Measurements from ENCODE around the gene VCL. TPM values are rescaled to one million over a fixed set of nuclear protein-coding genes. Genes with fewer than 3 reads are reported as not detected.
"Not testable (repeated sequence)": the region's sequence is repeated elsewhere in the genome, so short reads cannot be mapped to it uniquely, and the experiment has no call there.

Gene VCL
- total RNA-seq, 4 donors from 2014 or later: 99.2 to 120 (median 106) TPM

DNA sequence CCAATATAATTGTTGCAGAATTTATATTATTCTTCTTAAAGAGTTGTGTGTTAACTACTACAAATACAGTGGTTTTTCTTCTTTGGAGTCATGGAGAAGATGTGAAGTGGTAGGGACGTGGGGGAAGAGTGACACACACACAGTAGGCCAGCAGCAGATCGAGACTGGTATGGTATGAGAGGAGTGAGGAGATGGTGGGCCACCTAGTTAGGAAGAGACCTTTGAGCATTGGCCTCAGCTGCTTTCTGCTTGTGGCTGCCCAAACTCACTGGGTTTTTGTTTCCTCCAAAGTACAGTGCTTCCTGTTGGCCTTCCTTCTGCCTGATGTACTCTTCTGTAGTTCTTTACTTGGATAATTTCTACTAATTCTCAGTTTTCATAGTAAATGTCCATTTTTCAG is 14.6 kb downstream of the VCL start:
- no peak for DNase-seq (ENCODE audit: low spot score in 2 of 2)
- TF ChIP-seq EP300 (IDR thresholded peaks at IDR 0.05) (no peak), POLR2A (IDR thresholded peaks at IDR 0.05) (no peak)
- TF ChIP-seq, protein P1, sequence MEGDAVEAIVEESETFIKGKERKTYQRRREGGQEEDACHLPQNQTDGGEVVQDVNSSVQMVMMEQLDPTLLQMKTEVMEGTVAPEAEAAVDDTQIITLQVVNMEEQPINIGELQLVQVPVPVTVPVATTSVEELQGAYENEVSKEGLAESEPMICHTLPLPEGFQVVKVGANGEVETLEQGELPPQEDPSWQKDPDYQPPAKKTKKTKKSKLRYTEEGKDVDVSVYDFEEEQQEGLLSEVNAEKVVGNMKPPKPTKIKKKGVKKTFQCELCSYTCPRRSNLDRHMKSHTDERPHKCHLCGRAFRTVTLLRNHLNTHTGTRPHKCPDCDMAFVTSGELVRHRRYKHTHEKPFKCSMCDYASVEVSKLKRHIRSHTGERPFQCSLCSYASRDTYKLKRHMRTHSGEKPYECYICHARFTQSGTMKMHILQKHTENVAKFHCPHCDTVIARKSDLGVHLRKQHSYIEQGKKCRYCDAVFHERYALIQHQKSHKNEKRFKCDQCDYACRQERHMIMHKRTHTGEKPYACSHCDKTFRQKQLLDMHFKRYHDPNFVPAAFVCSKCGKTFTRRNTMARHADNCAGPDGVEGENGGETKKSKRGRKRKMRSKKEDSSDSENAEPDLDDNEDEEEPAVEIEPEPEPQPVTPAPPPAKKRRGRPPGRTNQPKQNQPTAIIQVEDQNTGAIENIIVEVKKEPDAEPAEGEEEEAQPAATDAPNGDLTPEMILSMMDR (IDR thresholded peaks at IDR 0.05): no peak
- Histone ChIP-seq H3K4me3 (no peak overlapping the region), H3K4me1 (peaks cover 0 to 80% (median 36%) of the 10 kb centered on the region in 4 donors), H3K36me3 (peaks cover 0 to 2% (median 0%) of the 10 kb centered on the region in 3 donors), H3K27me3 (no peaks in the 10 kb centered on the region), H3K27ac (peak overlapping the region in 1 of 4 donors; percentile 71), H3K9me3 (no peaks in the 10 kb centered on the region)
- WGBS, 2 donors: 61 to 62% methylated on average over 2 of the region's 2 CpGs

DNA sequence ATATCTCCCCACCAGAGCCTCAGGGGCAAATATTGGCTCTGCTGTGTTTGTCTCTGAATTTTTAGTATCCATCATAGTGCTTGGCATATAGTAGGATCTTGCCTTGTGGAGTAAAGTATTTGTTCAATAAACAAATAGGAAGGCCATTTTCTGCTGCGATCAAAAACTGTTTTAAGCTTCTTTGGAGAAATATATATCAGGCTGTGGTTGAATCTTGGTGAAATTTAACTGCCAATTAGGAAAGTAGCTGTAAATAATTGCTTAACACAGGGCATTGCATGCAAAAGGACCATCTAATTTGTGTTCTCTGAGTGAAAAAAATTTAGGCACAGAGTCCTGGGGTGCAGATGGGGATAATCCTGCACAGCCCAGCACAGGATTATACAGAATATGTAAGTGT is 15.1 kb downstream of the VCL start:
- TF ChIP-seq EP300 (IDR thresholded peaks at IDR 0.05) (no peak), POLR2A (IDR thresholded peaks at IDR 0.05) (no peak)
- TF ChIP-seq, protein P1 (IDR thresholded peaks at IDR 0.05): no peak
- H3K36me3 ChIP-seq: no peaks in the 10 kb centered on the region
- peaks cover 0 to 75% (median 35%) of the 10 kb centered on the region in 4 donors for H3K4me1 ChIP-seq
- DNase-seq (ENCODE audit: low spot score in 2 of 2): no peak
- H3K27ac ChIP-seq: peak overlapping the region in 1 of 4 donors; percentile 71
- H3K4me3 ChIP-seq: no peak overlapping the region
- no peaks in the 10 kb centered on the region for H3K27me3 ChIP-seq
- H3K9me3 ChIP-seq: no peaks in the 10 kb centered on the region
- 68 to 84% methylated on average over 1 of the region's 1 CpG for WGBS, 2 donors

DNA sequence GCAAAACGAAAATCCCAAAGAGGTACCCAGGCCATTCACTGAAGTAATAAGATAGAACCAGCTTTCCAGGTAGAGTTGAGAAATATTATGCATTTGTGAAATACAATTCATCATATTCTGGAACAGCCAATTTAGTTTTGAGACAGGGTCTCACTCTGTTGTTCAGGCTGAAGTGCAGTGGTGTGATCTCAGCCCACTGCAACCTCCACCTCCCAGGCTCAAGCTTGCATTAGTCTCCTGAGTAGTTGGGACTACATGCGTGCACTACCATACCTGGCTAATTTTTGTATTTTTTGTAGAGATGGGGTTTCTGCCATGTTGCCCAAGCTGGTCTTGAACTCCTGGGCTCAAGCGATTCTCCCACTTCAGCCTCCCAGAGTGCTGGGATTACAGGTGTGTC is 16.7 kb downstream of the VCL start:
- not testable (repeated sequence) for H3K4me3 ChIP-seq

DNA sequence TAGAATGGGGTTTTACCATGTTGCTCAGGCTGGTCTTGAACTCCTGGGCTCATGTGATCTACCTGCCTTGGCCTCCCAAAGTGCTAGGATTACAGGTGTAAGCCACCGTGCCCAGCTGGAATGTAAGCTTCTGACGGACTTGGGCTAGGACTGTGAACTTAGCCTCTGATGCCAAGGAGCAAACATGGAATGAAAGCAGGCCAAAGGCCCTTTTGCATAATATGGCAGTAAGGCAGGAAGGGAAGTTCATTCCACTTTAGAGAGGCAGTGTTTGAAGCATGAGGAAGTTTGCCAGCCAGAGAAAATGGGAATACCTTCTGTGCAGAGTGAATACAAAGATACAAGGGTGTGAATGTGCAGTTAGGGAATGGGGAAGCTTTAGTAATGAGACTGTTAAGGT is 20.3 kb downstream of the VCL start:
- WGBS, 2 donors: 44 to 53% methylated on average over 2 of the region's 2 CpGs
- no peak for DNase-seq (ENCODE audit: low spot score in 2 of 2)
- TF ChIP-seq POLR2A (IDR thresholded peaks at IDR 0.05): no peak
- Histone ChIP-seq H3K4me3 (no peak overlapping the region), H3K9me3 (no peaks in the 10 kb centered on the region), H3K27me3 (no peaks in the 10 kb centered on the region), H3K36me3 (no peaks in the 10 kb centered on the region), H3K27ac (no peak overlapping the region), H3K4me1 (peaks cover 0 to 58% (median 2%) of the 10 kb centered on the region in 4 donors)

More for the DNA sequence above, 16.7 kb downstream of the VCL start:
- H3K9me3 ChIP-seq; H3K36me3 ChIP-seq; DNase-seq (ENCODE audit: low spot score in 2 of 2); H3K27ac ChIP-seq; H3K27me3 ChIP-seq: not testable (repeated sequence)
- peaks cover 0 to 65% (median 29%) of the 10 kb centered on the region in 4 donors for H3K4me1 ChIP-seq
- 89 to 91% methylated on average over 3 of the region's 3 CpGs for WGBS, 2 donors

DNA sequence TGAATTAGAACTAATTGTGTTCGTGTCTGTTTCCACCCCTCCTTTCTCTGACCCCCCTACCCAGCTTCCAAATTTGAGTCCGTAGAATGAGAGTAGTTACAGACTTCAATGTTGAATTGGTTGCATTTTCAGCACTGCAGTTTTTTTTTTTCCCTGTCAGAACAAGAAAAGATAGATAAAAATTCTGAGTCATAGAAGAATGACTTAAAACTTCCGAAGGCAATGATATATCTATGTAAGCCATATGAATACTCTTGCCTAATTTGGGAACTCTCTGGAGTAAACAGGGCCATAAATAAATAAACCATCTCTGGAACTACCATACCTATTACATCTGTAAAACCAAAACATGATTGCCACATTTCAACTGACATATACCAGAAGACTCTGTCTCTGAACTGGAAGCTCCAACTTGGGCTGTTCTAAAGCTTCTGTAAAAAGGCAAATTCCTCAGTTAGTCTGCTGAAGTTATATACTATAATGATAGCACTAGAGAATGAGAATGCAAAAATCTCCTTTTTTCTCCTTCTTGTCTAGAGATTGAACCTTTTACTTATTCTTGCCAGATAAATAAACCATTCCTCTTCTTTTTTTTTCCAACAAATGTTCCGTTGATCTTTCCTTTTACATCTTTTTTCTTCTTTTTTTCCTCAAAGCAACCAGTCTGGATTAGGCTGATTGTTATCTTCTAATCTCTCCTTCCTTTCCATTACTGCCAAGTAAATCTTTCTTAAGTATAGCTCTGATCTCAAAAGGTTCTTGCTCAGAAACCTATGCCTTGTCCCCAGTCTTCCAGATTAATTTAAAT is 23.5 kb downstream of the VCL start:
- H3K4me1 ChIP-seq: peaks cover 0 to 63% (median 2%) of the 10 kb centered on the region in 4 donors
- 29 to 36% methylated on average over 4 of the region's 4 CpGs for WGBS, 2 donors

More for the DNA sequence above, 23.5 kb downstream of the VCL start:
- H3K36me3 ChIP-seq: no peaks in the 10 kb centered on the region
- no peak overlapping the region for H3K4me3 ChIP-seq
- no peak for DNase-seq (ENCODE audit: low spot score in 2 of 2)
- no peaks in the 10 kb centered on the region for H3K27me3 ChIP-seq
- H3K27ac ChIP-seq: peak overlapping the region in 2 of 4 donors; percentile 11 to 66
- no peaks in the 10 kb centered on the region for H3K9me3 ChIP-seq
- TF ChIP-seq EP300 (IDR thresholded peaks at IDR 0.05) (no peak), POLR2A (IDR thresholded peaks at IDR 0.05) (no peak)
- TF ChIP-seq, protein P1 (IDR thresholded peaks at IDR 0.05): no peak
